ENCODE results near the gene B3GNT9.

B3GNT9 gene

DNA sequence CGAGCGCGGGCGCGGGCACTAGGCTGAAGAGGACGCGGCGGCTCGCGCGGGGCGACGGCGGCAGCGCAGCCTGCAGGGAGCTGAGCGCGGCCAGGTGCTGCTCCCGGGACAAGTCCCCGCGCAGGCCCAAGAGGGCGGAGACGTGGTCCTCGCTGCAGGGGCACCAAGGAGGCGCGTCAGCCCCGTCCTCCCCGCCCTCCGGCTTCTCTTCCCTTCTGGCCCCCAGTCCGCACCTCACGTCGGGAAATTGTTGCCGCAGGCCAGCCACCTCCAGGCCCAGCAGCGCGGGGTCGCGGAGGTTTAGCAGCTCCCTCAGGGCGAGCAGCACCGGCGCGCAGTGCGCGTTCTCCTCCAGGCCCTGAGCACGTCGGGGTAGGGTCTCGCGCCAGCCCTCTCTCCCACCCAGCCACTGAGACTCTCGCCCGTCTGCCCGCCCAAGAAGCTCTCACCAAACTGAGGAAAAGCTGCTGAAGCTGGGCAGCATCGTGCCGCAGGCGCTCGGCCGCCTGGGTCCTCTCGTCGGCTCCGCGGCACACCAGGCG is 33.7 kb upstream of the B3GNT9 start:
- H3K4me1 ChIP-seq (ENCODE audit: insufficient read depth, low read length, poor library complexity, severe bottlenecking): peaks cover 16% of the 10 kb centered on the region
- H4K20me1 ChIP-seq (ENCODE audit: insufficient read depth, low read length, poor library complexity, severe bottlenecking): peaks cover 20% of the 10 kb centered on the region
- no peaks in the 10 kb centered on the region for H3K36me3 ChIP-seq (ENCODE audit: insufficient read depth, low read length)
- H2AFZ ChIP-seq (ENCODE audit: low read length): peak overlapping the region; percentile 98; the same call in 1 of the 2 replicates
- no peaks in the 10 kb centered on the region for H3K27me3 ChIP-seq (ENCODE audit: insufficient read depth, low read length, poor library complexity, severe bottlenecking)
- TF ChIP-seq EZH2phosphoT487 (IDR thresholded peaks at IDR 0.05; ENCODE audit: borderline replicate concordance): no peak
- H3K4me3 ChIP-seq (ENCODE audit: low read length, poor library complexity, severe bottlenecking): peak overlapping the region; percentile 90
- H3F3A ChIP-seq (ENCODE audit: low read depth): no peaks in the 10 kb centered on the region
- H3K4me2 ChIP-seq (ENCODE audit: low read depth, low read length, poor library complexity, severe bottlenecking): peak overlapping the region; percentile 81
- H3K9ac ChIP-seq (ENCODE audit: low read depth, low read length, poor library complexity, severe bottlenecking): no peak overlapping the region
- no peaks in the 10 kb centered on the region for H3K9me2 ChIP-seq (replicated peaks; ENCODE audit: low read depth, low read length)
- H3K9me3 ChIP-seq (ENCODE audit: insufficient read depth, low read depth, low read length): no peaks in the 10 kb centered on the region
- peaks cover 25% of the 10 kb centered on the region for H3K79me2 ChIP-seq (ENCODE audit: insufficient read depth, low read length)

DNA sequence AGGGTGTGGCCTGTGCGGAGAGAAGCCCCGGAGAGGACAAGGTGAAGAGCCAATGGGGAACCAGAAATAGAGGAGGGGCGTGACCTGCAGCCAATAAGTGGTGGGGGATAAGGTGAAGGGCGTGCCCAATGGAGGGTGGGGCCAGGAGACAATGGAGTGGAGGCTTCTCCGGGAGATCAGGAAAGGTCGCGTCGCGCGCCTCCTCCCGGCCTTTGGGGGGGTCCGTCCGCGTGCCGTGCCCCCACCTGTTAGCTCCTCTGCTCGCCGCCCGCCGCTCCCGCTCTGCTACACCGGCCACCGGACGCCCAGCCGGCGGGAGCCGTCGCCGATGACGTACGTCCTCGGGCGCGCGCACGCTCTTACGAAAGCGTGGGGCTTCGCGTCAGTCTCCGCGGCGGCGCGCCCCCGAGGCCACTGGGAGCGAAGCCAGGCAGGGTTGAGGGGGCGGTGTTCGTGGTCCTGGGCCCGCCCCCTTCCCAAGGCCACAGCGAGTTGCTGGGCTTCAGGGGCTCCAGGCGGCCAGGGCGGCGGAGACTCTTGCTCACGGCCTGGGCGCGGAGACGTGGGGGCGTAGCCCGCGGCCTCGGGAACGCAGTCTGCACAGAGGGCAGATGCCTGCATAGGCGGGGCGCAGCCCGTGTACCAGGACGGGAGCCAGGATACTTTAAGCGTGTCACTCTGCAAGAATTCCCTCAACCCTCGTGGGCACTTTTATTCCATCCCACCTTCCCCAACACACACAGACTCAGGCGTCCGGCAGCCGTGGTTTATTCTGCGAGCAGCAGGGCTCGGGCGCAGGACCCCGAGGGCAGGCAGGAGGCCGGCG is 33.0 kb upstream of the B3GNT9 start, which contains the start of gene MATCAP1:
Gene MATCAP1, minus strand, starts transcription at position 337 of the 826 bp plus-strand sequence. CDS start 3,353 bp downstream, outside the sequence.
- Histone ChIP-seq H3K4me2 (ENCODE audit: low read depth, low read length, poor library complexity, severe bottlenecking) (peak within 1 kb of the TSS; percentile 96), H3K36me3 (ENCODE audit: insufficient read depth, low read length) (no peaks in the 10 kb centered on the region), H3K79me2 (ENCODE audit: insufficient read depth, low read length) (peaks cover 25% of the 10 kb centered on the region), H3K9me2 (replicated peaks; ENCODE audit: low read depth, low read length) (no peaks in the 10 kb centered on the region), H3K27me3 (ENCODE audit: insufficient read depth, low read length, poor library complexity, severe bottlenecking) (no peaks in the 10 kb centered on the region), H2AFZ (ENCODE audit: low read length) (peak within 1 kb of the TSS; percentile 98), H3K4me3 (ENCODE audit: low read length, poor library complexity, severe bottlenecking) (peak within 1 kb of the TSS; percentile 90), H3K9ac (ENCODE audit: low read depth, low read length, poor library complexity, severe bottlenecking) (peak within 1 kb of the TSS; percentile 74), H4K20me1 (ENCODE audit: insufficient read depth, low read length, poor library complexity, severe bottlenecking) (peaks cover 20% of the 10 kb centered on the region), H3F3A (ENCODE audit: low read depth) (no peaks in the 10 kb centered on the region), H3K9me3 (ENCODE audit: insufficient read depth, low read depth, low read length) (no peaks in the 10 kb centered on the region), H3K4me1 (ENCODE audit: insufficient read depth, low read length, poor library complexity, severe bottlenecking) (peaks cover 17% of the 10 kb centered on the region)
- TF ChIP-seq, protein P1, sequence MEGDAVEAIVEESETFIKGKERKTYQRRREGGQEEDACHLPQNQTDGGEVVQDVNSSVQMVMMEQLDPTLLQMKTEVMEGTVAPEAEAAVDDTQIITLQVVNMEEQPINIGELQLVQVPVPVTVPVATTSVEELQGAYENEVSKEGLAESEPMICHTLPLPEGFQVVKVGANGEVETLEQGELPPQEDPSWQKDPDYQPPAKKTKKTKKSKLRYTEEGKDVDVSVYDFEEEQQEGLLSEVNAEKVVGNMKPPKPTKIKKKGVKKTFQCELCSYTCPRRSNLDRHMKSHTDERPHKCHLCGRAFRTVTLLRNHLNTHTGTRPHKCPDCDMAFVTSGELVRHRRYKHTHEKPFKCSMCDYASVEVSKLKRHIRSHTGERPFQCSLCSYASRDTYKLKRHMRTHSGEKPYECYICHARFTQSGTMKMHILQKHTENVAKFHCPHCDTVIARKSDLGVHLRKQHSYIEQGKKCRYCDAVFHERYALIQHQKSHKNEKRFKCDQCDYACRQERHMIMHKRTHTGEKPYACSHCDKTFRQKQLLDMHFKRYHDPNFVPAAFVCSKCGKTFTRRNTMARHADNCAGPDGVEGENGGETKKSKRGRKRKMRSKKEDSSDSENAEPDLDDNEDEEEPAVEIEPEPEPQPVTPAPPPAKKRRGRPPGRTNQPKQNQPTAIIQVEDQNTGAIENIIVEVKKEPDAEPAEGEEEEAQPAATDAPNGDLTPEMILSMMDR (conservative IDR thresholded peaks at IDR 0.05; ENCODE audit: low read length): no peak
- no peak for TF ChIP-seq EZH2phosphoT487 (IDR thresholded peaks at IDR 0.05; ENCODE audit: borderline replicate concordance)

DNA sequence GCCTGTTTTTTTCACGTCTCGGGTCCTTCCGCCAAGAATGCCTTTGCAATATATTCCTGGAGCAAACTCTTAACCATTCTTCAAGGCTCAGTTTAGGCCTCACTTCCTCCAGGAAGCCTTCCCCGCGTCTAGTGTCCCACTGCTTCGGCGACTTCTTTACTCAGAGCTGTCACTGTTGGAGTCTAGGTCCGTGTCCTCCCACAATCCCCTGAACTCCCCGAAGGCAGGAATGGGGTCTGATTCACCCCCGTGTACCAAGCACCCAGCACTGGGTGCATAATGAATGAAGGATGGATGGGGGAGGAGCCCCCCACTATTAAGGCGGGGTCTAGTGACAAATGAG is 32.5 kb upstream of the B3GNT9 start:
- peak overlapping the region; percentile 74 for H3K9ac ChIP-seq (ENCODE audit: low read depth, low read length, poor library complexity, severe bottlenecking)
- peak overlapping the region; percentile 96 for H3K4me2 ChIP-seq (ENCODE audit: low read depth, low read length, poor library complexity, severe bottlenecking)
- H3K4me1 ChIP-seq (ENCODE audit: insufficient read depth, low read length, poor library complexity, severe bottlenecking): peaks cover 18% of the 10 kb centered on the region
- H2AFZ ChIP-seq (ENCODE audit: low read length): peak overlapping the region; percentile 98
- H4K20me1 ChIP-seq (ENCODE audit: insufficient read depth, low read length, poor library complexity, severe bottlenecking): peaks cover 20% of the 10 kb centered on the region
- H3K79me2 ChIP-seq (ENCODE audit: insufficient read depth, low read length): peaks cover 25% of the 10 kb centered on the region
- no peaks in the 10 kb centered on the region for H3F3A ChIP-seq (ENCODE audit: low read depth)
- no peaks in the 10 kb centered on the region for H3K27me3 ChIP-seq (ENCODE audit: insufficient read depth, low read length, poor library complexity, severe bottlenecking)
- no peaks in the 10 kb centered on the region for H3K36me3 ChIP-seq (ENCODE audit: insufficient read depth, low read length)
- H3K4me3 ChIP-seq (ENCODE audit: low read length, poor library complexity, severe bottlenecking): peak overlapping the region; percentile 90
- TF ChIP-seq, protein P1 (conservative IDR thresholded peaks at IDR 0.05; ENCODE audit: low read length): no peak
- TF ChIP-seq EZH2phosphoT487 (IDR thresholded peaks at IDR 0.05; ENCODE audit: borderline replicate concordance): no peak
- no peaks in the 10 kb centered on the region for H3K9me2 ChIP-seq (replicated peaks; ENCODE audit: low read depth, low read length)
- no peaks in the 10 kb centered on the region for H3K9me3 ChIP-seq (ENCODE audit: insufficient read depth, low read depth, low read length)
